Coronary artery (tissue), 2 donors: ENCODE measurements around the gene P2RX6.
"Not testable (repeated sequence)": the region's sequence is repeated elsewhere in the genome, so short reads cannot be mapped to it uniquely, and the experiment has no call there.

Source experiments
- DNase-seq: peaks from one replicate; pipeline ENCODE4 v3.0.0-alpha.2; 2017; ENCODE audit warnings: low spot score
- H3K27ac ChIP-seq, 2 donors: fragments of 200-600 bp; sonication (generic); one replicate each; pipeline ENCODE4 v1.5.1; 2016 to 2019
- H3K4me3 ChIP-seq: fragments of 200-600 bp; sonication (generic); 2 replicates; pipeline ENCODE4 v1.5.1; 2016; ENCODE audit warnings: mild to moderate bottlenecking, moderate library complexity
- TF ChIP-seq, protein P1 (sequence below): fragments of 200-600 bp; sonication (generic); IDR thresholded peaks from one replicate; pipeline ENCODE4 v1.5.1; 2019; ENCODE audit warnings: antibody characterized with exemption

P2RX6 gene

DNA sequence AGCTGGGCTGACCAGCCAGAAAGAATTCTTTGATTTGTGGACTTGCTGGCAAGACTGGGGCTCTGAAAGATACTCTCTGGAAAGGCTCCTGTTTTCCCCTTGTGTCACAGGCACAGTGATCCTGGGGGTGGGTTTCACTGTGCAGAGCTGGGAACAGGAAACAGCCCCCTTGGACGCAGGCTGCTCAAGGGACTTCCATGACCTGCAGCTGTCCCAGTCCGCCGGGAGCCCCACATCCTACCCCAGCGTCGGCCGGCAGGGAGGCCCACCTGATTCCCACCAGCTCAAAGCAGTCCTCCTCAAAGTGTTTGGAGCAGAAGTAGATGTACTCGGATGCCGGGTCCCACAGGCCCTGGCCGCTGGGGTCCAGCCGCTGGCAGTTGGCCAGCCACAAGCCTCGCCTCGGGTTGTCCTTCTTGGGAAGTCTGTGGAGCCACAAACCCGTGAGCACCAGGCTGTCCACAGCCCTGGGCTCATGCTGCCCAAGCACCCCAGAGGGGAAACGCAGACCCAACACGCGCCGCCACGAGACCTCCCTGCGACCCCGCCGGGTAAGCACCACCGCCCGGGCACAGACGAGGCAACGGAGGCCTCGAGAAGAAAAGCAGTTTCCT lies 13.9 kb upstream of the P2RX6 start:
- TF ChIP-seq, protein P1, sequence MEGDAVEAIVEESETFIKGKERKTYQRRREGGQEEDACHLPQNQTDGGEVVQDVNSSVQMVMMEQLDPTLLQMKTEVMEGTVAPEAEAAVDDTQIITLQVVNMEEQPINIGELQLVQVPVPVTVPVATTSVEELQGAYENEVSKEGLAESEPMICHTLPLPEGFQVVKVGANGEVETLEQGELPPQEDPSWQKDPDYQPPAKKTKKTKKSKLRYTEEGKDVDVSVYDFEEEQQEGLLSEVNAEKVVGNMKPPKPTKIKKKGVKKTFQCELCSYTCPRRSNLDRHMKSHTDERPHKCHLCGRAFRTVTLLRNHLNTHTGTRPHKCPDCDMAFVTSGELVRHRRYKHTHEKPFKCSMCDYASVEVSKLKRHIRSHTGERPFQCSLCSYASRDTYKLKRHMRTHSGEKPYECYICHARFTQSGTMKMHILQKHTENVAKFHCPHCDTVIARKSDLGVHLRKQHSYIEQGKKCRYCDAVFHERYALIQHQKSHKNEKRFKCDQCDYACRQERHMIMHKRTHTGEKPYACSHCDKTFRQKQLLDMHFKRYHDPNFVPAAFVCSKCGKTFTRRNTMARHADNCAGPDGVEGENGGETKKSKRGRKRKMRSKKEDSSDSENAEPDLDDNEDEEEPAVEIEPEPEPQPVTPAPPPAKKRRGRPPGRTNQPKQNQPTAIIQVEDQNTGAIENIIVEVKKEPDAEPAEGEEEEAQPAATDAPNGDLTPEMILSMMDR: no peak
- Histone ChIP-seq H3K4me3 (peak overlapping the region; percentile 87), H3K27ac (peak overlapping the region; percentile 98 to 99)
- no peak for DNase-seq

DNA sequence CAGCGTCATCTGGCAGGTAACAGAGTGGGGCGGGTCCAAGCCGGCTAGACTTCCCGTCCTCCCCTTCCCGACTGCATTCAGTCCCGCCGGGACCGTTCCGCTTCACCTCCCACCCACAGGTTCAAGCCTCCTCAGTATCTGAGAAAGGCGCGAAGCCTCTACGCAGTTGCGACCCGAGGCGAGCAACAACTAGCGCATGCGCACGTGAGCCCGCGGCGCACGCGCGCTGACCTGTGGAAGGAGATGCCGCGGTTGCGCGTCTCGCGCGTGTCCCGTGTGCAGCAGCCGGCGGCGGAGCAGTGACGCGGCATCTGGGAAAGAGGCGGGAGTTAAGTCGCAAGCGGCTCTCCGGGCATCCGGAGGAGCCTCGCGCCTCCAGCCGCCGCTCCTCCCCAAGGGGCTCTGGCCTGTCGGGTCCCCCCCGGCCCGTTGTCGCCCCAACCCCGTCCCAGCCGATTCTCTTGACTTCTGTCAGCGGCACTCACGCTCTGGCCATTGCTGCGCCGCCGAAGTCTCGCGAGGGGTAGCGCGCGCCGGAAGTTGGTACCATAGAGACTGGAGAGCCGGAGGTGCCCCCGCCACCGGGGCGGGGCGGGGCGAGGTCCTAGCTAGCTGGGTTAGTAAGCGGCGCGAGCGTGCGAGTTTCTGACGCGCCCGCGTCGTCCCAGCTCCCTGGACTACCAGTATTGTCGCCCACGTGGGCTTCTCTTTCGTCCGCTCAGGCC lies 13.2 kb upstream of the P2RX6 start, which contains the start of gene THAP7:
TSS of gene THAP7 (minus strand) at position 518 of the 725 bp plus-strand sequence. CDS start at position 311, 207 bp downstream.
- Histone ChIP-seq H3K27ac (peak within 1 kb of the TSS; percentile 98 to 99), H3K4me3 (peak within 1 kb of the TSS; percentile 87)
- DNase-seq: peak; percentile 98
- TF ChIP-seq, protein P1: no peak

DNA sequence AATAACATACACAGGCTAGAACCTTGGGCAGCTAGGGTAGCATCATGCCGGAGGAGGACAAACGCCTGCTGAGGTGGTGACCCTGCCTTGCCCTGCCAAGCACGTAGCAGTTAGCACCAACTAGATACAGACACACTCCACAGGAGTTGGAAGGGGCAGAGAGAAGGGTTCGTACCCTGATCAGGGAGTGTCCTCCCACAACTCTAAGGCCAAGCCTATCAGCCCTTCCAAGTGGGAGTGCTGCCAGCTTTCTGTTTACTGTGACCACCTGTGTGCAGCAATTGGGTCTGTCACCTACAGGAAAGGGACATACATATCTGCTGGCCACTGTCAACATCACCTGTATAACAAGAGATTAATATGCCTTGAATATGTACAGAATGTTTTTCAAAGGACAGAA lies 11.2 kb upstream of the P2RX6 start:
- no peak for DNase-seq
- H3K4me3 ChIP-seq: no peak overlapping the region
- H3K27ac ChIP-seq: peak overlapping the region in 1 of 2 donors; percentile 41
- TF ChIP-seq, protein P1: no peak

DNA sequence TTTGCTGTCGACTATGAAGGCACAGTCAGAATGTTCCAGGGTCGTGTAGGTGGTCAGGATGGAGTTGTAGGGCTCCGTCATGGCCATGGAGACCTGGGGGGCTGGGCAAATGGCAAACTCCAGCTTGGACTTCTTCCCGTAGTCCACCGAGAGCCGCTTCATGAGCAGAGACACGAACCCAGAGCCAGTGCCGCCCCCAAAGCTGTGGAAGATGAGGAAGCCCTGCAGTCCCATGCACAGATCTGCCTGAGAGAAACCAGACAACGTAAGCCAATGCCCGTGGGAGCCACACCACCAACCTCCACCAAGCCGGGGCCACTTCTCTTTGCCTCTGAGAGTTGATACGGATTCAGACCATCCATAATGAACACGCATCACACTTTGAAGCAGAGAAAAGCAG lies 5.8 kb upstream of the P2RX6 start:
- DNase-seq, H3K4me3 ChIP-seq, H3K27ac ChIP-seq: not testable (repeated sequence)

DNA sequence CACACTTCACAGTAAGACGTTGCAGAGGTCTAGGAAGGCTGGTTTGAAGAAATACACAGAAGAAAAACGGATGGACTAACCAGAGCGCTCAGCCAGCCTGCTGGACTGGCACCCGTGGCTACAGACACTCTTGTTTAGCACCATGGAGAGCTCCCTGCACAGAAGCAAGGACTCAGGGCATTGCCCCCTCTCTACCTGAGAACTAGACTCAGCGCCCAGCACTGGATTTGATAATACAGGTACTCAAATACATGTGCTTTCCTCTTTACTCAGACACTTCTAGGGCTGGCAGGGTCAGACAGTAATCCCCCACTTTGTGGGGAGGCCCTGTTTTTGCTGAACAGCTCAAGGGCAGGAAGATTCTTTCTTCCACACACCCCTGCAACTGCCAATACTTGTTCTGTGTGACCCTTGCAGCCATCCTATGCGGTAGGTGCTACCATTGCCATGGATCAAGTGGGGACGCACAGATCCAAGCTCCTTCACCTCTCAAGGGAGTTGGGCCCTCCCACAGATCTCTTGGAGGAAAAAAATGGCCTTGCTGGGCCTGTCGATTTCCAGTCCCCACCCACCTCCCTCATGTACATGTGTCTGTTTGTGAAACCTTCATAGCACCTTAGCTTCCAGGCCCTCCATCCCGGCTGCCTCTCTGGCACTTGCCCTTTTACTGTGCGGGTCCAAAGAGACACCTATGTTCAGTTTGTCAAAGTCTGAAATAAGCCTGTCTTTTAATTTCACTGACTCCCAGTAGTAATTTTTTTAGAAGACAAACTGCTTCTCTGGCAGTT lies 5.1 kb upstream of the P2RX6 start:
- no peak overlapping the region for H3K27ac ChIP-seq
- DNase-seq: no peak
- TF ChIP-seq, protein P1: no peak

DNA sequence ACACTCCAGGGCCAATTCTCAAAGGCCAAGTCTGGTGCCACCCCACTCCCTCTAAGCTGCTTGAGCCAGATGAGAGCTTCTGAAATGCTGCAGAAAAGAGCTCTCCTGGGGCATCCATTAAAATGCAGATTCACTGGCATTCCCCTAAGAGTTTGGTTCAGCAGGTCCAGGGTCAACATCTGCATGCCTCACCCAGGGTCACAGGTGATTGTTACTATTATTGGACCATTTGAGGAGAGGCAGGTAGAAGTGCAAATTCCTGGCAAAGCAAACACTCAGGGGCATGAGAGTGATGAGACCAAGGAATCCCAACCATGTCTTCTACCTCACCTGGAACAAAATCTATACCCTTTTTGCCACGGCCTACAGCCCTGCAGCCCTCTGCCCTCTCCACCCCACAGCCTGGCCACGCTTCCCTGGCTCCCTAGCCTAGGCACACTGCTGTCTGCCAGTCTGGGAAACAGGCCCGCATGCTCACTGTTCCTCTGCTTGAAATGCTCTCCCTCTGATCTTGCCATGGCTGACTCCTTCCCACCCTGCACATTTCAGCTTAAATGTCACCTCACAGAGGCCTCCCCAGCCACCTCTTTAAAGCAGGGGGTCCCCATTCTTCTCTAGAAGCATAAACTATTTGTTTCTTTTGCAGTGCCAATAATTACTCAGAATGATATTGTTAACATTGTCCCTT lies 4.4 kb upstream of the P2RX6 start:
- Histone ChIP-seq H3K4me3 (no peak overlapping the region), H3K27ac (no peak overlapping the region)
- TF ChIP-seq, protein P1: no peak
- DNase-seq: no peak

More for the DNA sequence above, 5.1 kb upstream of the P2RX6 start:
- no peak overlapping the region for H3K4me3 ChIP-seq
